GM21737 (cell line): ENCODE measurements around the gene BANF2.
"Not testable (repeated sequence)": the region's sequence is repeated elsewhere in the genome, so short reads cannot be mapped to it uniquely, and the experiment has no call there.

ENCODE experiments used
- ATAC-seq: cut with Tn5 transposase; IDR thresholded peaks from one replicate; pipeline ENCODE4 v1.9.1; 2021; ENCODE audit warnings: mild to moderate bottlenecking, moderate library complexity; ENCODE audit not compliant: unreplicated experiment

Gene BANF2

GRCh38 chr20:17761604-17762003 lies 61.8 kb downstream of the BANF2 start:
- no peak for ATAC-seq

- ATAC-seq = no peak
Measured at GRCh38 chr20:17762243-17762872, 62.6 kb downstream of the BANF2 start.

- no peak for ATAC-seq
Measured at GRCh38 chr20:17762873-17763557, 63.2 kb downstream of the BANF2 start.

GRCh38 chr20:17765017-17765416 lies 65.3 kb downstream of the BANF2 start:
- ATAC-seq = no peak

GRCh38 chr20:17765584-17765983 lies 65.8 kb downstream of the BANF2 start:
- no peak for ATAC-seq

- ATAC-seq = no peak
Measured at GRCh38 chr20:17766226-17766625, 66.5 kb downstream of the BANF2 start.

- no peak for ATAC-seq
Measured at GRCh38 chr20:17767624-17768023, 67.9 kb downstream of the BANF2 start.

- no peak for ATAC-seq
Measured at GRCh38 chr20:17768271-17768670, 68.5 kb downstream of the BANF2 start.

- not testable (repeated sequence) for ATAC-seq
Measured at GRCh38 chr20:17769716-17770115, 70.0 kb downstream of the BANF2 start.

- ATAC-seq = no peak
Measured at GRCh38 chr20:17771206-17772004, 71.6 kb downstream of the BANF2 start.

GRCh38 chr20:17772005-17772343 lies 72.2 kb downstream of the BANF2 start:
- no peak for ATAC-seq

GRCh38 chr20:17773619-17774018 lies 73.9 kb downstream of the BANF2 start:
- ATAC-seq = no peak

GRCh38 chr20:17775600-17775999 lies 75.8 kb downstream of the BANF2 start:
- no peak for ATAC-seq

- ATAC-seq = no peak
Measured at GRCh38 chr20:17776551-17776950, 76.8 kb downstream of the BANF2 start.

GRCh38 chr20:17779011-17779410 lies 79.2 kb downstream of the BANF2 start:
- not testable (repeated sequence) for ATAC-seq

GRCh38 chr20:17782768-17783167 lies 83.0 kb downstream of the BANF2 start:
- ATAC-seq = peak; percentile 54

- ATAC-seq = no peak
Measured at GRCh38 chr20:17783671-17784070, 83.9 kb downstream of the BANF2 start.

GRCh38 chr20:17785007-17785406 lies 85.2 kb downstream of the BANF2 start:
- no peak for ATAC-seq
